ENCODE measurements around the gene DCAF11. TPM values are rescaled to one million over a fixed set of nuclear protein-coding genes. Genes with fewer than 3 reads are reported as not detected.

The DCAF11 gene
- total and polyA plus RNA-seq, 2 of the 13 experiments (the other 11 are each of a cell fraction or from before 2014, with no cell fraction given): 150 to 257 TPM

DNA sequence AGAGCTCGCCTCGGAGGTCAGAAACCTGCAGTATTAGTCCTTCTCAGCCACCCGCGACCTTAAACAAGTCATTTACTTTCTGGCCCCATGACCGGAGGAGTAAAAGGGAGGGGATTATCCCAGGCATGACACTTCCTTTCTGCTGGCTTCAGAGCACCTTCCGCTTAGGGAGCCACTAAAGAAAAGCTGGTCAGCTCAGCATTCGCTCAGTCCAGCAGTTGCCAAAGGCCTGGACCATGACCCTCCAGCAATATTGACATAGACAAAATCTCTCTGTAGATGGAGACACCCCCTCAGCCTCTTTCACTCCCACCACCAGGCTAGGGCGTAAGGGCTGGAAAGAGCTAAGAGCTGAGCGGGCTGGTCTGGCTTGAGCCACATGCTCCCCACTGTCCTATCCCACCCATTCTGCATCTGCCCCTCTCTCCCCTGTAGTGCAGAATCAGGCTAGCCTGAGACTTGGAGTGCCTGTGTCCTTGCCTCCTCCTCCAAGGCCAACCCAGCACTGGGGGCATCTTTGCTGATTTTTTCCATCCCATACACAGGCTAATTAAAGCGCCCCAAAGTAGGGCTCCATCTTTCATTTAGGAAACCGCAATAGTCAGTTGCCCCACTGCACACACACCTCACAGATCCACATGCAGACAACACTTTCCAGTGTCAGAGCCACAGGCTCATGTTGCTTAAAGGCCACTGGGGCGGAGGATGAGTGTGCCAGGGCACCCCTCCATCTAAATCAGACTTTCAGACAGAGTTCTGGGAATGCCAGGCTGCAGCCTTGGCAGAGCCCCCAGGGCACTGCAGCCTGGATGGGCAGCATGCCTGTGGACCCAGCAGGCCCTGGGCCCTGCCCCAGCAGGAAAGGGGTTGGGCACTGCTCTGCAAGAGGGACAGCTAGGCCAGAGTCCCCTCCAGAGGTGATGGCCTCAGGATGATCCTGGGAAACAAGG lies 47.2 kb upstream of the DCAF11 start (continued):
- TF ChIP-seq KDM4B (CRISPR knock-in tag; IDR thresholded peaks at IDR 0.05): no peak
- TF ChIP-seq RORA (CRISPR knock-in tag; IDR thresholded peaks at IDR 0.05): no peak
- TF ChIP-seq HOXA5 (CRISPR knock-in tag; IDR thresholded peaks at IDR 0.05): no peak
- peak; percentile 45; the same call in 1 of the 2 replicates for TF ChIP-seq FOXO1 (CRISPR knock-in tag; IDR thresholded peaks at IDR 0.05)
- TF ChIP-seq ZNF136 (CRISPR knock-in tag; IDR thresholded peaks at IDR 0.05; ENCODE audit: low read depth): no peak
- TF ChIP-seq ZNF737 (CRISPR knock-in tag; IDR thresholded peaks at IDR 0.05; ENCODE audit: borderline replicate concordance): no peak
- TF ChIP-seq ZNF556 (CRISPR knock-in tag; IDR thresholded peaks at IDR 0.05; ENCODE audit: borderline replicate concordance): no peak
- TF ChIP-seq SIN3B (IDR thresholded peaks at IDR 0.05; ENCODE audit: low read length): no peak
- no peak for TF ChIP-seq SIN3A (IDR thresholded peaks at IDR 0.05; ENCODE audit: borderline replicate concordance, low read depth, low read length)
- TF ChIP-seq ZNF841 (CRISPR knock-in tag; IDR thresholded peaks at IDR 0.05; ENCODE audit: borderline replicate concordance): no peak
- no peak for TF ChIP-seq ZNF839 (CRISPR knock-in tag; IDR thresholded peaks at IDR 0.05; ENCODE audit: borderline replicate concordance)
- no peak for TF ChIP-seq TBX3 (IDR thresholded peaks at IDR 0.05; ENCODE audit: borderline replicate concordance)
- no peak for TF ChIP-seq SRSF9 (IDR thresholded peaks at IDR 0.05; ENCODE audit: borderline replicate concordance, insufficient read depth, low read depth, low read length, poor library complexity, severe bottlenecking)
- TF ChIP-seq JUN (CRISPR knock-in tag; IDR thresholded peaks at IDR 0.05): no peak
- TF ChIP-seq, protein P1, sequence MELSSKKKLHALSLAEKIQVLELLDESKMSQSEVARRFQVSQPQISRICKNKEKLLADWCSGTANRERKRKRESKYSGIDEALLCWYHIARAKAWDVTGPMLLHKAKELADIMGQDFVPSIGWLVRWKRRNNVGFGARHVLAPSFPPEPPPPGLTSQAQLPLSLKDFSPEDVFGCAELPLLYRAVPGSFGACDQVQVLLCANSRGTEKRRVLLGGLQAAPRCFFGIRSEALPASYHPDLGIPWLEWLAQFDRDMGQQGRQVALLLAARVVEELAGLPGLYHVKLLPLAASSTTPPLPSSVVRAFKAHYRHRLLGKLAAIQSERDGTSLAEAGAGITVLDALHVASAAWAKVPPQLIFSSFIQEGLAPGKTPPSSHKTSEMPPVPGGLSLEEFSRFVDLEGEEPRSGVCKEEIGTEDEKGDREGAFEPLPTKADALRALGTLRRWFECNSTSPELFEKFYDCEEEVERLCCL (CRISPR knock-in tag; IDR thresholded peaks at IDR 0.05; ENCODE audit: borderline replicate concordance): 0 out of 2 replicates have a peak, but pooled peaks have one; percentile 18
- TF ChIP-seq, protein P2, sequence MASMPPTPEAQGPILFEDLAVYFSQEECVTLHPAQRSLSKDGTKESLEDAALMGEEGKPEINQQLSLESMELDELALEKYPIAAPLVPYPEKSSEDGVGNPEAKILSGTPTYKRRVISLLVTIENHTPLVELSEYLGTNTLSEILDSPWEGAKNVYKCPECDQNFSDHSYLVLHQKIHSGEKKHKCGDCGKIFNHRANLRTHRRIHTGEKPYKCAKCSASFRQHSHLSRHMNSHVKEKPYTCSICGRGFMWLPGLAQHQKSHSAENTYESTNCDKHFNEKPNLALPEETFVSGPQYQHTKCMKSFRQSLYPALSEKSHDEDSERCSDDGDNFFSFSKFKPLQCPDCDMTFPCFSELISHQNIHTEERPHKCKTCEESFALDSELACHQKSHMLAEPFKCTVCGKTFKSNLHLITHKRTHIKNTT (CRISPR knock-in tag; IDR thresholded peaks at IDR 0.05): no peak
- TF ChIP-seq MTF2 (CRISPR knock-in tag; IDR thresholded peaks at IDR 0.05; ENCODE audit: borderline replicate concordance): no peak; the same call in 1 of the 2 replicates
- TF ChIP-seq, protein P3, sequence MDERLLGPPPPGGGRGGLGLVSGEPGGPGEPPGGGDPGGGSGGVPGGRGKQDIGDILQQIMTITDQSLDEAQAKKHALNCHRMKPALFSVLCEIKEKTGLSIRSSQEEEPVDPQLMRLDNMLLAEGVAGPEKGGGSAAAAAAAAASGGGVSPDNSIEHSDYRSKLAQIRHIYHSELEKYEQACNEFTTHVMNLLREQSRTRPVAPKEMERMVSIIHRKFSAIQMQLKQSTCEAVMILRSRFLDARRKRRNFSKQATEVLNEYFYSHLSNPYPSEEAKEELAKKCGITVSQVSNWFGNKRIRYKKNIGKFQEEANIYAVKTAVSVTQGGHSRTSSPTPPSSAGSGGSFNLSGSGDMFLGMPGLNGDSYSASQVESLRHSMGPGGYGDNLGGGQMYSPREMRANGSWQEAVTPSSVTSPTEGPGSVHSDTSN (CRISPR knock-in tag; IDR thresholded peaks at IDR 0.05): no peak
- TF ChIP-seq TBX2 (CRISPR knock-in tag; IDR thresholded peaks at IDR 0.05; ENCODE audit: borderline replicate concordance): peak; percentile 37; the same call in 1 of the 2 replicates
- TF ChIP-seq RARG (CRISPR knock-in tag; IDR thresholded peaks at IDR 0.05; ENCODE audit: low read depth): no peak
- no peak for TF ChIP-seq HHEX (CRISPR knock-in tag; IDR thresholded peaks at IDR 0.05)
- TF ChIP-seq PPARG (CRISPR knock-in tag; conservative IDR thresholded peaks at IDR 0.05): no peak
